GM12878 (cell line): ENCODE measurements around the gene LIMA1. TPM values are rescaled to one million over a fixed set of nuclear protein-coding genes. Genes with fewer than 3 reads are reported as not detected.

ENCODE experiments used
- JUNB ChIP-seq: IDR thresholded peaks from 2 replicates; pipeline ENCODE4 v1.6.1; 2016; ENCODE audit warnings: antibody characterized with exemption, mild to moderate bottlenecking
- KDM1A ChIP-seq: fragments of 200-600 bp; sonication (generic); IDR thresholded peaks from 2 replicates; pipeline ENCODE4 v1.6.1; 2016; ENCODE audit warnings: borderline replicate concordance
- LARP7 ChIP-seq: fragments of 450-650 bp; IDR thresholded peaks from 2 replicates; pipeline ENCODE4 v1.6.1; 2017; ENCODE audit warnings: mild to moderate bottlenecking
- RFX5 ChIP-seq: IDR thresholded peaks from 2 replicates; pipeline ENCODE4 v1.6.1; 2011; ENCODE audit warnings: low read depth, low read length, improper control_type of control experiment
- SREBF2 ChIP-seq: IDR thresholded peaks from 2 replicates; pipeline ENCODE4 v1.6.1; 2012; ENCODE audit warnings: mild to moderate bottlenecking, low read length
- TARDBP ChIP-seq: IDR thresholded peaks from 2 replicates; pipeline ENCODE4 v1.6.1; 2016; ENCODE audit warnings: borderline replicate concordance
- ZNF622 ChIP-seq: fragments of 450-650 bp; IDR thresholded peaks from 2 replicates; pipeline ENCODE4 v1.6.1; 2017; ENCODE audit warnings: mild to moderate bottlenecking, inconsistent platforms
- ZZZ3 ChIP-seq: IDR thresholded peaks from 2 replicates; pipeline ENCODE4 v1.6.1; 2011; ENCODE audit warnings: low read depth; ENCODE audit not compliant: control insufficient read depth, insufficient read length
- polyA plus RNA-seq, 11 experiments: library from polyadenylated mRNA; depleted of rRNA in 4 of 11; unstranded in 6 of 11; stranded (reverse) in 5 of 11; fragments of >200 nt; fragmentation: Nextera tagmentation in 4 of 11; fragmentation: Illumina TruSeq in 1 of 11; extraction: Ambion mirVana in 4 of 11; extraction: Trizol in 1 of 11; gene quantifications; 1 replicate in 1 of 11; 2 replicates in 10 of 11; pipeline versions ENCODE4 v1.2.1 to v1.2.3, GENCODE V29; 2011 to 2016; ENCODE audit warnings: inconsistent platforms in 2 of 11, missing spikeins in 2 of 11, low read depth in 1 of 11
- total RNA-seq, 4 experiments: library from RNA; depleted of rRNA in 3 of 4; stranded (reverse); fragments of >200 nt in 3 of 4; fragmentation: Illumina TruSeq in 1 of 4; extraction: Trizol in 1 of 4; gene quantifications; 2 replicates each; pipeline versions ENCODE4 v1.2.1 to v1.2.3, GENCODE V29; 2013 to 2021
- TF ChIP-seq, protein P1 (sequence below): fragments of 450-650 bp; IDR thresholded peaks from 2 replicates; pipeline ENCODE4 v1.6.1; 2017; ENCODE audit warnings: mild to moderate bottlenecking, moderate library complexity
- TF ChIP-seq, protein P2 (sequence below): IDR thresholded peaks from 2 replicates; pipeline ENCODE4 v1.6.1; 2011; ENCODE audit warnings: low read depth, mild to moderate bottlenecking, low read length, moderate library complexity, borderline replicate concordance; ENCODE audit errors: extremely low read depth
- TF ChIP-seq, protein P3 (sequence below): fragments of 450-650 bp; IDR thresholded peaks from 2 replicates; pipeline ENCODE4 v1.6.1; 2016; ENCODE audit warnings: mild to moderate bottlenecking

LIMA1 gene
- total and polyA plus RNA-seq, 10 of the 15 experiments (the other 5 are each of a cell fraction or from before 2014, with no cell fraction given), result 53.2 to 109 (median 60.8) TPM

DNA sequence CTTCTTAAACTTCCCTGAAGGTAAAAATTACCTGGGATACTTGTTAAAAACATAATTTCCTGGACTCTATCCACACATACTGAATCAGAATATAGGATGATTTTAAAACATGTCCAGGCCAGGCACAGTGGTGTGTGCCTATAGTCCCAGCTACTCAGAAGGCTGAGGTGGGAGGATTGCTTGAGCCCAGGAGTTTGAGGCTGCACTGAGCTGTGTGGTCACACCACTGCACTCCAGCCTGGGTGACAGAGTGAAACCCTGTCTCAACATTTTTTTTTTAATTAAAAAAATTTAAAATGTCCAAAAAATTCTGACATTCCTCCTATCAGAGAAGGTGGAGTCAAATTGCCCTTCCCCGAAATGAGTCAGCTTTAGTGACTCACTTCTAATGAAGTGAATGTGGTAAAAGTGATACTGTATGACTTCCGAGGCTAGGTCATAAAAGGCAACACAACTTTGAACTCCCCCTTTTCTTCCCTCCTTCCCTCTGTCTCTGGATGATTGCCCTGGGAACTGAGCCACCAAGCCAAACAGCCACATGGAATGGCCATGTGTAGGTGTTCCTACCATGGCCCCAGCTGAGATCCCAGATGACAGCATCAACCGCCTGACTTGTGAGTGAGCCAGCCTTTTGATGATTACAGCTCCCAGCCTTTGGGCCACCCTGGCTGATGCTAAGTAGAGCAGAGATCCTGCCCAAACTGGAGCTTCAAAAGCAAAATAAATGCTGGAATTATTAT lies 36.3 kb downstream of the LIMA1 start (continued):
- TF ChIP-seq, protein P1, sequence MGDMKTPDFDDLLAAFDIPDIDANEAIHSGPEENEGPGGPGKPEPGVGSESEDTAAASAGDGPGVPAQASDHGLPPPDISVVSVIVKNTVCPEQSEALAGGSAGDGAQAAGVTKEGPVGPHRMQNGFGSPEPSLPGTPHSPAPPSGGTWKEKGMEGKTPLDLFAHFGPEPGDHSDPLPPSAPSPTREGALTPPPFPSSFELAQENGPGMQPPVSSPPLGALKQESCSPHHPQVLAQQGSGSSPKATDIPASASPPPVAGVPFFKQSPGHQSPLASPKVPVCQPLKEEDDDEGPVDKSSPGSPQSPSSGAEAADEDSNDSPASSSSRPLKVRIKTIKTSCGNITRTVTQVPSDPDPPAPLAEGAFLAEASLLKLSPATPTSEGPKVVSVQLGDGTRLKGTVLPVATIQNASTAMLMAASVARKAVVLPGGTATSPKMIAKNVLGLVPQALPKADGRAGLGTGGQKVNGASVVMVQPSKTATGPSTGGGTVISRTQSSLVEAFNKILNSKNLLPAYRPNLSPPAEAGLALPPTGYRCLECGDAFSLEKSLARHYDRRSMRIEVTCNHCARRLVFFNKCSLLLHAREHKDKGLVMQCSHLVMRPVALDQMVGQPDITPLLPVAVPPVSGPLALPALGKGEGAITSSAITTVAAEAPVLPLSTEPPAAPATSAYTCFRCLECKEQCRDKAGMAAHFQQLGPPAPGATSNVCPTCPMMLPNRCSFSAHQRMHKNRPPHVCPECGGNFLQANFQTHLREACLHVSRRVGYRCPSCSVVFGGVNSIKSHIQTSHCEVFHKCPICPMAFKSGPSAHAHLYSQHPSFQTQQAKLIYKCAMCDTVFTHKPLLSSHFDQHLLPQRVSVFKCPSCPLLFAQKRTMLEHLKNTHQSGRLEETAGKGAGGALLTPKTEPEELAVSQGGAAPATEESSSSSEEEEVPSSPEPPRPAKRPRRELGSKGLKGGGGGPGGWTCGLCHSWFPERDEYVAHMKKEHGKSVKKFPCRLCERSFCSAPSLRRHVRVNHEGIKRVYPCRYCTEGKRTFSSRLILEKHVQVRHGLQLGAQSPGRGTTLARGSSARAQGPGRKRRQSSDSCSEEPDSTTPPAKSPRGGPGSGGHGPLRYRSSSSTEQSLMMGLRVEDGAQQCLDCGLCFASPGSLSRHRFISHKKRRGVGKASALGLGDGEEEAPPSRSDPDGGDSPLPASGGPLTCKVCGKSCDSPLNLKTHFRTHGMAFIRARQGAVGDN, result no peak
- TF ChIP-seq JUNB (peak; percentile 97), KDM1A (no peak), TARDBP (no peak), LARP7 (no peak), SREBF2 (no peak), ZZZ3 (no peak), RFX5 (no peak), ZNF622 (no peak)
- TF ChIP-seq, protein P2, sequence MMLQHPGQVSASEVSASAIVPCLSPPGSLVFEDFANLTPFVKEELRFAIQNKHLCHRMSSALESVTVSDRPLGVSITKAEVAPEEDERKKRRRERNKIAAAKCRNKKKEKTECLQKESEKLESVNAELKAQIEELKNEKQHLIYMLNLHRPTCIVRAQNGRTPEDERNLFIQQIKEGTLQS, result no peak
- TF ChIP-seq, protein P3, sequence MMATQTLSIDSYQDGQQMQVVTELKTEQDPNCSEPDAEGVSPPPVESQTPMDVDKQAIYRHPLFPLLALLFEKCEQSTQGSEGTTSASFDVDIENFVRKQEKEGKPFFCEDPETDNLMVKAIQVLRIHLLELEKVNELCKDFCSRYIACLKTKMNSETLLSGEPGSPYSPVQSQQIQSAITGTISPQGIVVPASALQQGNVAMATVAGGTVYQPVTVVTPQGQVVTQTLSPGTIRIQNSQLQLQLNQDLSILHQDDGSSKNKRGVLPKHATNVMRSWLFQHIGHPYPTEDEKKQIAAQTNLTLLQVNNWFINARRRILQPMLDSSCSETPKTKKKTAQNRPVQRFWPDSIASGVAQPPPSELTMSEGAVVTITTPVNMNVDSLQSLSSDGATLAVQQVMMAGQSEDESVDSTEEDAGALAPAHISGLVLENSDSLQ, result no peak
